Endodermal cell (in vitro differentiated cells): Measurements from ENCODE around the gene RNF227. TPM values are rescaled to one million over a fixed set of nuclear protein-coding genes. Genes with fewer than 3 reads are reported as not detected.

ENCODE experiments used
- DNase-seq: peaks from one replicate; pipeline ENCODE4 v3.0.0-alpha.2; 2017
- H3K27ac ChIP-seq: 2 replicates; pipeline ENCODE4 v1.5.1; 2013; ENCODE audit warnings: mild to moderate bottlenecking, low read depth, low read length, moderate library complexity
- H3K27me3 ChIP-seq: 2 replicates; pipeline ENCODE4 v1.6.1; 2013; ENCODE audit warnings: mild to moderate bottlenecking, low read length, moderate library complexity; ENCODE audit not compliant: insufficient read depth, control insufficient read depth, poor library complexity, severe bottlenecking
- H3K36me3 ChIP-seq: 2 replicates; pipeline ENCODE4 v1.7.0; 2013; ENCODE audit warnings: mild to moderate bottlenecking, low read length, moderate library complexity; ENCODE audit not compliant: control insufficient read depth, insufficient read depth
- H3K4me1 ChIP-seq: one replicate; pipeline ENCODE4 v1.7.0; 2013; ENCODE audit warnings: low read length; ENCODE audit not compliant: control insufficient read depth, insufficient read depth
- H3K4me3 ChIP-seq: 2 replicates; pipeline ENCODE4 v1.5.1; 2013; ENCODE audit warnings: mild to moderate bottlenecking, low read length, moderate library complexity
- H3K9ac ChIP-seq: 2 replicates; pipeline ENCODE4 v1.6.1; 2013; ENCODE audit warnings: mild to moderate bottlenecking, low read length, moderate library complexity; ENCODE audit not compliant: poor library complexity, severe bottlenecking; ENCODE audit errors: extremely low read depth
- H3K9me3 ChIP-seq: 2 replicates; pipeline ENCODE4 v1.6.1; 2013; ENCODE audit warnings: mild to moderate bottlenecking, low read length, moderate library complexity; ENCODE audit not compliant: control insufficient read depth
- H3K27ac Mint-ChIP-seq: 2 replicates; pipeline ENCODE4 v1.8.0; 2020; ENCODE audit warnings: mixed read lengths
- H3K27me3 Mint-ChIP-seq: 2 replicates; pipeline ENCODE4 v1.8.0; 2021; ENCODE audit warnings: mild to moderate bottlenecking, mixed read lengths; ENCODE audit not compliant: insufficient read depth
- H3K36me3 Mint-ChIP-seq: 2 replicates; pipeline ENCODE4 v1.8.0; 2020; ENCODE audit warnings: low read depth, mixed read lengths
- H3K4me1 Mint-ChIP-seq: 2 replicates; pipeline ENCODE4 v1.8.0; 2020; ENCODE audit warnings: mixed read lengths
- H3K4me3 Mint-ChIP-seq: 2 replicates; pipeline ENCODE4 v1.8.0; 2020; ENCODE audit warnings: mild to moderate bottlenecking, moderate library complexity, mixed read lengths
- H3K9me3 Mint-ChIP-seq: 2 replicates; pipeline ENCODE4 v1.8.0; 2020; ENCODE audit warnings: mild to moderate bottlenecking, mixed read lengths
- WGBS, 2 experiments: methylation state at CpG; one replicate each; pipeline versions ENCODE4 v1.1.5 to v1.1.7; 2013; ENCODE audit warnings: missing lambda C conversion rate in 2 of 2, mixed read lengths in 1 of 2; ENCODE audit not compliant: insufficient coverage in 1 of 2, insufficient read length in 1 of 2; 5-methylcytosine and 5-hydroxymethylcytosine counted together
- total RNA-seq, 2 donors: library from RNA; stranded (reverse); fragmentation: NEBNext Ultra II Directional in 1 of 2; extraction: Animal tissue kit (Norgen Biotek cat#: 25700) in 1 of 2; gene quantifications; 2 replicates in 1 of 2; 3 replicates in 1 of 2; pipeline ENCODE4 v1.2.1, GENCODE V29; 2021
- TF ChIP-seq, protein P1 (sequence below): fragments of 200-600 bp; sonication (generic); conservative IDR thresholded peaks from 2 replicates; pipeline ENCODE4 v1.5.0; 2021; ENCODE audit warnings: antibody characterized with exemption, mild to moderate bottlenecking

RNF227 gene
- total RNA-seq, 2 donors from 2014 or later: 1.1 to 1.6 TPM

DNA sequence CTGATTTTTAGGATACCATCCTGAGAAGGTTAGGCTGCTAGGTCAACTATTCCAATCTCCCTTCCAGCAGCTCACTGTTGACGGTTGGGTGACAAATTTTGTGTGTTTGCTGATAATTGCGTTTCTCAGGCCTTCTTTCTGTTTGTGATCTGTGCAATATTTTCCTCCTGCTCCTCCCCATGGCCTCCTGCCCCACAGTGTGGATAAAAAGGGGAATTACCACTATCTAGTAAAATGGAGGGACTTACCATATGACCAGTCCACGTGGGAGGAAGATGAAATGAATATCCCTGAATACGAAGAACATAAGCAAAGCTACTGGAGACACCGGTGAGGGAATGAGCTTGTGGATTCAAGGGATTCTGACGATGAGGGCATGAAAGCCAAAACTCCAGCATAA is 18.3 kb downstream of the RNF227 start:
- H3K4me3 Mint-ChIP-seq: no peak overlapping the region
- H3K4me1 Mint-ChIP-seq: peaks cover 7% of the 10 kb centered on the region
- H3K27ac Mint-ChIP-seq: no peak overlapping the region
- 81 to 84% methylated on average over 4 to 6 of the region's 6 CpGs for WGBS, 2 experiments
- H3K9me3 Mint-ChIP-seq: no peaks in the 10 kb centered on the region
- TF ChIP-seq, protein P1, sequence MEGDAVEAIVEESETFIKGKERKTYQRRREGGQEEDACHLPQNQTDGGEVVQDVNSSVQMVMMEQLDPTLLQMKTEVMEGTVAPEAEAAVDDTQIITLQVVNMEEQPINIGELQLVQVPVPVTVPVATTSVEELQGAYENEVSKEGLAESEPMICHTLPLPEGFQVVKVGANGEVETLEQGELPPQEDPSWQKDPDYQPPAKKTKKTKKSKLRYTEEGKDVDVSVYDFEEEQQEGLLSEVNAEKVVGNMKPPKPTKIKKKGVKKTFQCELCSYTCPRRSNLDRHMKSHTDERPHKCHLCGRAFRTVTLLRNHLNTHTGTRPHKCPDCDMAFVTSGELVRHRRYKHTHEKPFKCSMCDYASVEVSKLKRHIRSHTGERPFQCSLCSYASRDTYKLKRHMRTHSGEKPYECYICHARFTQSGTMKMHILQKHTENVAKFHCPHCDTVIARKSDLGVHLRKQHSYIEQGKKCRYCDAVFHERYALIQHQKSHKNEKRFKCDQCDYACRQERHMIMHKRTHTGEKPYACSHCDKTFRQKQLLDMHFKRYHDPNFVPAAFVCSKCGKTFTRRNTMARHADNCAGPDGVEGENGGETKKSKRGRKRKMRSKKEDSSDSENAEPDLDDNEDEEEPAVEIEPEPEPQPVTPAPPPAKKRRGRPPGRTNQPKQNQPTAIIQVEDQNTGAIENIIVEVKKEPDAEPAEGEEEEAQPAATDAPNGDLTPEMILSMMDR: peak; percentile 23
- no peaks in the 10 kb centered on the region for H3K27me3 Mint-ChIP-seq
- DNase-seq: peak; percentile 35
- Histone ChIP-seq H3K36me3 (peaks cover 60% of the 10 kb centered on the region), H3K9me3 (no peaks in the 10 kb centered on the region), H3K4me1 (peaks cover 7% of the 10 kb centered on the region), H3K4me3 (no peak overlapping the region), H3K27me3 (no peaks in the 10 kb centered on the region), H3K27ac (no peak overlapping the region), H3K9ac (no peak overlapping the region)
- peaks cover 79% of the 10 kb centered on the region for H3K36me3 Mint-ChIP-seq

DNA sequence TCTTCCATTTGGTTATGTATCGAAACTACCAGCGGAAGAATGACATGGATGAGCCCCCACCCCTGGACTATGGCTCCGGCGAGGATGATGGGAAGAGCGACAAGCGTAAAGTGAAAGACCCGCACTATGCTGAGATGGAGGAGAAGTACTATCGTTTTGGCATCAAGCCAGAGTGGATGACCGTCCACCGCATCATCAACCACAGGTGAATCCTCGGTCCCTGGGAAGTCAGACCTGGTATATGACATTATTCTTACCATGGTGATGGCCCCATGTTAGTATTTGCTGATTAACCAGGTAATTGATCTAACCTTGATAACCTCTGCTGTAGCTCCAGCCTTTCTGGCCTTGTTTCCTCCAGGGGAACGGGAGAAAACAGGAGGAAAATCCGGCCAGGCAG is 19.0 kb downstream of the RNF227 start:
- Mint-ChIP-seq H3K27me3 (no peaks in the 10 kb centered on the region), H3K36me3 (peaks cover 75% of the 10 kb centered on the region), H3K4me1 (peaks cover 3% of the 10 kb centered on the region), H3K27ac (no peak overlapping the region), H3K9me3 (no peaks in the 10 kb centered on the region), H3K4me3 (no peak overlapping the region)
- H3K27ac ChIP-seq: no peak overlapping the region
- no peak overlapping the region for H3K4me3 ChIP-seq
- H3K4me1 ChIP-seq: peaks cover 6% of the 10 kb centered on the region
- TF ChIP-seq, protein P1: no peak
- H3K36me3 ChIP-seq: peaks cover 58% of the 10 kb centered on the region
- WGBS, 2 experiments: 94 to 97% methylated on average over 13 of the region's 13 CpGs
- H3K9ac ChIP-seq: no peak overlapping the region
- H3K9me3 ChIP-seq: no peaks in the 10 kb centered on the region
- peak; percentile 28 for DNase-seq
- H3K27me3 ChIP-seq: no peaks in the 10 kb centered on the region

DNA sequence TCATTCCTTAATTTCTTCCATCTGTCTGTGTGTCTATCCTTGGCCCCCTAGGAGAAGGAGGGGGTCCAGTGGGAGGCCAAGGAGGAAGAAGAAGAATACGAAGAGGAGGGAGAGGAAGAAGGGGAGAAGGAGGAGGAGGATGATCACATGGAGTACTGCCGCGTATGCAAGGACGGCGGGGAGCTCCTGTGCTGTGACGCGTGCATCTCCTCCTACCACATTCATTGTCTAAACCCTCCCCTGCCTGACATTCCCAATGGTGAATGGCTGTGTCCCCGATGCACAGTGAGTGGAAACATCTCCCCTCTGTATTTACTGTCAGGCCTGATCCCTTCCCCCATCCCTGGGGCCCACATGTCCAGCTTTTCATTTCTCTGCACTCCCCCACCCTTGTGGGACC is 21.2 kb downstream of the RNF227 start:
- H3K9me3 Mint-ChIP-seq: no peaks in the 10 kb centered on the region
- 94 to 95% methylated on average over 4 to 8 of the region's 8 CpGs for whole genome bisulfite sequencing, 2 experiments
- H3K36me3 Mint-ChIP-seq: peaks cover 74% of the 10 kb centered on the region
- H3K27ac ChIP-seq: no peak overlapping the region
- no peak overlapping the region for H3K4me3 ChIP-seq
- H3K27ac Mint-ChIP-seq: no peak overlapping the region
- peak; percentile 20 for DNase-seq
- peaks cover 3% of the 10 kb centered on the region for H3K4me1 Mint-ChIP-seq
- peaks cover 6% of the 10 kb centered on the region for H3K4me1 ChIP-seq
- H3K4me3 Mint-ChIP-seq: no peak overlapping the region
- H3K27me3 Mint-ChIP-seq: no peaks in the 10 kb centered on the region
- H3K9me3 ChIP-seq: no peaks in the 10 kb centered on the region
- TF ChIP-seq, protein P1: no peak
- H3K9ac ChIP-seq: no peak overlapping the region
- H3K36me3 ChIP-seq: peaks cover 58% of the 10 kb centered on the region
- no peaks in the 10 kb centered on the region for H3K27me3 ChIP-seq
